Kidney epithelial cell (primary cell): ENCODE measurements around the gene ALK. TPM values are rescaled to one million over a fixed set of nuclear protein-coding genes. Genes with fewer than 3 reads are reported as not detected.

Experiments used
- DNase-seq: peaks from one replicate; pipeline ENCODE4 v3.0.0-alpha.2; 2010; ENCODE audit warnings: low read depth
- H3K27me3 ChIP-seq: 2 replicates; pipeline ENCODE4 v1.6.0; 2011; ENCODE audit warnings: low read length; ENCODE audit not compliant: control insufficient read depth, insufficient read depth
- H3K36me3 ChIP-seq: 2 replicates; pipeline ENCODE4 v1.5.1; 2011; ENCODE audit warnings: low read length; ENCODE audit not compliant: control insufficient read depth, insufficient read depth
- H3K4me3 ChIP-seq: 2 replicates; pipeline ENCODE4 v1.5.1; 2011; ENCODE audit warnings: low read depth, mild to moderate bottlenecking, control low read depth, low read length
- CTCF ChIP-seq: IDR thresholded peaks from 2 replicates; pipeline ENCODE4 v1.5.1; 2011; ENCODE audit warnings: mild to moderate bottlenecking, moderate library complexity, low read length, control low read depth, inconsistent platforms; ENCODE audit not compliant: insufficient read depth, poor library complexity, severe bottlenecking
- total RNA-seq: library from RNA; depleted of rRNA; stranded (reverse); fragments of >200 nt; gene quantifications from 2 replicates; pipeline ENCODE4 v1.2.3, GENCODE V29; 2015

The ALK gene
- total RNA-seq, 1 donor from 2014 or later, result not detected

GRCh38 chr2:29780906-29781305 is 140.5 kb downstream of the ALK start:
- TF ChIP-seq CTCF, result no peak
- H3K4me3 ChIP-seq, result no peak overlapping the region

GRCh38 chr2:29777161-29777560 is 144.2 kb downstream of the ALK start:
- TF ChIP-seq CTCF, result no peak
- H3K4me3 ChIP-seq, result no peak overlapping the region
- H3K27me3 ChIP-seq, result no peaks in the 10 kb centered on the region
- H3K36me3 ChIP-seq, result no peaks in the 10 kb centered on the region
- DNase-seq, result peak; percentile 25

More at GRCh38 chr2:29780906-29781305, 140.5 kb downstream of the ALK start:
- no peak for DNase-seq
- Histone ChIP-seq H3K27me3 (no peaks in the 10 kb centered on the region), H3K36me3 (no peaks in the 10 kb centered on the region)

- no peak for TF ChIP-seq CTCF
- H3K4me3 ChIP-seq, result no peak overlapping the region
- no peak for DNase-seq
Observed at GRCh38 chr2:29776406-29776805, 145.0 kb downstream of the ALK start.

GRCh38 chr2:29775937-29776336 is 145.4 kb downstream of the ALK start:
- no peak for TF ChIP-seq CTCF
- DNase-seq, result no peak
- H3K36me3 ChIP-seq, result no peaks in the 10 kb centered on the region
- no peak overlapping the region for H3K4me3 ChIP-seq
- H3K27me3 ChIP-seq, result no peaks in the 10 kb centered on the region

More at GRCh38 chr2:29776406-29776805, 145.0 kb downstream of the ALK start:
- Histone ChIP-seq H3K27me3 (no peaks in the 10 kb centered on the region), H3K36me3 (no peaks in the 10 kb centered on the region)

GRCh38 chr2:29774624-29775023 is 146.8 kb downstream of the ALK start:
- Histone ChIP-seq H3K4me3 (no peak overlapping the region), H3K36me3 (no peaks in the 10 kb centered on the region)
- TF ChIP-seq CTCF, result no peak

GRCh38 chr2:29770846-29771245 is 150.5 kb downstream of the ALK start:
- DNase-seq, result no peak
- no peak overlapping the region for H3K4me3 ChIP-seq
- H3K36me3 ChIP-seq, result no peaks in the 10 kb centered on the region
- TF ChIP-seq CTCF, result no peak
- no peaks in the 10 kb centered on the region for H3K27me3 ChIP-seq

More at GRCh38 chr2:29774624-29775023, 146.8 kb downstream of the ALK start:
- DNase-seq, result no peak
- H3K27me3 ChIP-seq, result no peaks in the 10 kb centered on the region
